GM18858 (cell line): ENCODE data around the gene MBD5.

Source experiments
- ATAC-seq: cut with Tn5 transposase; IDR thresholded peaks from one replicate; pipeline ENCODE4 v1.9.1; 2021; ENCODE audit not compliant: unreplicated experiment

MBD5 gene

DNA sequence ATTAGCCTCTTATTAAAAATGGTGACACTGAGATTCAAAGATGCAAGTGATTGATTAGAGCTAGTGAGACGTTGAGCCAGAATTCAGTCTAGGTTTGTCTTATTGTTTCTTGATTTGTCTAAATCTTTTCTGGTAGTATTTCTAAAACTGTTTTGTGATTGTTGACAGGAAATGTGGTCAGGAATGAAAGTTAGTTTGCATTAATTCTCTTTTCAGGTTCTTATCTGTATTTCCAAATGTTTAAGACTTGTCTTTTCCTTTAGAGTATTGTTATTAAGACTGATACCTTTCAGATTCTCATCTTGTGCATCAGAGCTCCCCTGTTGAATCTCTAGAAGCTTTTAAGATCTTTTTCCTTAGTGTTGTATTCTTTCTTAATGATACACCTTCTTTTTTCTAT is 89.3 kb downstream of the MBD5 start:
- peak; percentile 45 for ATAC-seq

DNA sequence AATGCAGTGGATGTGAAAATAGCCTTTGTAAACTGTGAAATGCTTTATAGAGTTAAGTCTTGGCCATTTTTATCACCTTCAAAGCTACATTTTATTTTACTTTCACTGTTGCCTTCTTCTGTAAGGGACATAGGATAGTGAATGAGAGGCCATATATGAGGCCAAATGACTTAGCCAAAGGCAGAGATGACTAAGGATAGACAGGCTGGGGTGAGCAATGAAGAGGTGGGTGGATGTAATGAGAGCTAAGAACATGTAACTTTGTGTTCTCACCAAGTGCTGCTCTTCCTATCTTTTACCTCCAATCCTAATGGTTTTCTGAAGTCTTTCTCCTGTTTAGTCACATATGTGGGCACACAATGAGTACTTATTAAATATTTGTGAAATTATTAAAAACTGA is 101.9 kb downstream of the MBD5 start:
- no peak for ATAC-seq

DNA sequence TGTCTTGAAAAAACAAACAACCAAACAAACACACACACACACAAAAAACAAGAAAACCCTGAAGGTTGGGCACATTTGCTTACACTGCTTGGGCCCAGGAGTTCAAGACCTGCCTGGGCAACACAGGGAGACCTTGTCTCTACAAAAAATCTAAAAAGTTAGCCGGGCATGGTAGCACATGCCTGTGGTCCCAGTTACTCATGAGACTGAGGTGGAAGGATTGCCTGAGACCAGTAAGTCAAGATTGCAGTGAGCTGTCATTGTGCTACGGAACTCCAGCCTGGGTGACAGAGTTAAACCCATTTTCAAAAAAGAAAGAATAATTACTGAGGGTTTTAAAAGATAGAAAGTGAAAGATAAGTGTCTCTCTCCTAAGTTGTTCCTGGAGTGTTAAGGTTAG is 103.4 kb downstream of the MBD5 start:
- no peak for ATAC-seq

DNA sequence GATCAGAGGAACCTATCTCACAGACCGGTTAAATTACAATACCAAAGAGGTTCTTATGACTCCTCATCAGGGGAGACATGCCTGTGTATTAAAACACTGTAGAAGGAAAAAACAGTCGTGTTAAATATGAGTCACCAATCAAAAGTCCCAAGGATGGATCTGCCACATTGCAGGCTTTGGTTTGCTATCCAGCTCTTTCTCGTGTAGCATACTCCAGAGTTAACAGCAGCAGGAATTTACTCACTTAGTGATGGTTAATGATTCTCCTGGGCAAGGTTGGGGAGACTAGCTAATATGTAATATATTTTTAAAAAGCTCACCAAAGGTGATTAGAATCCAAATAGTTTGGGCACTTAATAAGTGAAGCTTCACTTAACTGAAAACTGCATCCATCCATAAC is 109.7 kb downstream of the MBD5 start:
- no peak for ATAC-seq

DNA sequence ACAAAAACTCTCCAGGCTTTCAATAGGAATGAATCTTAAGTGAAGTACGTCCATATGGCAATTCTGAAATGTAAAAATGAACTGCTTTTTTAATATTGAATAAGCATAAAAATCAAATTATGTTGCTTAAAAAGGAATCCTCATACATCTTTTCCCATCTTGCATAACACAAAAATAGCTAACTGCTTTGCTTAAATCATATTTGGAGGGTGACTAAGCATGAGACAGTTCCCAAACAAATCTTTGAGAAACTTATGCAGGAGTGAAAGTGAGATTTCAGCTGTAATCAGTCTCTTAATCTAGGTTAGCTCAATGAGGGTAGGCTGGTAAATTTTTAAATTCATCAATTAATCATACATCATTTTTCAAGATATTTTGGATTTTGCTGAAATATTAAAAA is 111.5 kb downstream of the MBD5 start:
- no peak for ATAC-seq

DNA sequence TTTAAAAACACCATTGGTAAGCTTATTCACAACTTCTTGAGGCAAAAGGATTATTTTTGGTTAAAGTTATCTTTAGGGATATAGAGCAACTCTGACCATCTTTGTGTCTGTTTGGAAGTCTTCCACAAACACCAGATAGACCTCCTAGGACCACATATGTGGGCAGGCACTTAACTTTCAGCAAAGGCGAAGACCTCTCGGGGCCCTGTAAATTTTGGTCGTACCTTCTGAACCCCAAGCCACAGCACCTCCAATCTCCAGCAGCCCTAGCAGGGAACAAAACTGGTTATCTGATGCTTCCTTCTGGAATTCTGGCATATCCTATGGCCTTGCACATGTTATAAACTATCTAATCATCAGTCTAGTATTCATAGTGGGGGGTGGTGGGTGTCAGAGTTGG is 114.8 kb downstream of the MBD5 start:
- no peak for ATAC-seq

DNA sequence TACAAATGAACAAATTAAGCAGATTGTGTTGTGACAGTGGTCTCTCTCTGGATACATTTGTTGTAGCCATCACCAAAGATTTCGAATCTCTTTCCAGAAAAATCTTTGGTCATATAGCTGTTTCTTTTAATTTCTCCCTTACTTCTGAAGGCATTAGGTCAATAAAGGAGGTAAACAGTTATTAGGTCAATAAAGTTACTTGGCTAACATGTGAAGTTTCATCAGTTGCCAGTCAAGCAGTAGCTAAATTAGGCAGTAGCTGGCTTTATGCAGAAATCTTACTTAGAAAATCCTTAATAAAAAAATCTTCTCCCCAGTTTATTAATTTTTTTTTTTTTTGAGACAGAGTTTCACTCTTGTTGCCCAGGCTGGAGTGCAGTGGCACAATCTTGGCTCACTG is 115.5 kb downstream of the MBD5 start:
- ATAC-seq = no peak

DNA sequence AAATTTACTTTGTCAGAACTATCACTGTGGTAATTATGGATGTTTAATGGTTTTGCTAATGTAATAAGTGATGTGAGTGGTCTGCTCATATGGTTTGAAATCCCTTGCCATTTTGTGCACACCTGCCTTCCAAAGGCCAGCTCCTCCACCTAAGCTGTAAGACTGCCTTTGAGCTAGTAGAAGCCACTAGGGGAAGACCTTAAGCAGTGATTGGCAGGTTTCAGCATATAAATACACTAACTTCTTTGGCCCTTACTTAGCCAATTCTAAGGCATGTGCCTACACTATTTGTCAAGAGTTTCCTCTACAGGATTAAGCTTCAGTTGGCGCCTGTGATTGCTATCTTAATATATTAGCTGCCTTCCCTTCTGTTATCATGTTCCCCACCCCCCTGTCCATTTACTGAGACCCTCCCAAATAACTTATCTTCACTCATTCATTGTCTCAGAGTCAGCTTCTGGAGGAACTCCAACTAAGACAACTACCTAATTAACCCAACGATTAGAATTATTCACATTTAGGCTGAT is 141.1 kb downstream of the MBD5 start:
- ATAC-seq = no peak

DNA sequence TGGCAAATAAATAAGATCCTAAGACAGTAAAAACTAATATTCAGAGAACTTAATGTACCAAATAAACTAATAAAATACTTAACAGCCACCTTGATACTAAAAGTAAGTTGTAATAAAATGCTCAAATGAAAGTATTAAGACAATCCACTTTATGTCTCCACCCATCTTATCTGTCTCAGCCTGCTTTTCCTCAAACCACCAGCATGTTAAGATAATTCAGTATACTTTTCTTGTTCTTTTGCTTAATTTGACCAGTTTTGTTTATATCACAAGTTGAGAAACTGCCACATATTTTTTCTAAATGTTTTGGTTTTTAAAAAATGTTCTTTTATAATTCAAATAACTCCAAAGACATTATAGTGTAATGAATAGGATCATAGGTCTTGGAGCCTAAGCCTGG is 142.0 kb downstream of the MBD5 start:
- no peak for ATAC-seq

DNA sequence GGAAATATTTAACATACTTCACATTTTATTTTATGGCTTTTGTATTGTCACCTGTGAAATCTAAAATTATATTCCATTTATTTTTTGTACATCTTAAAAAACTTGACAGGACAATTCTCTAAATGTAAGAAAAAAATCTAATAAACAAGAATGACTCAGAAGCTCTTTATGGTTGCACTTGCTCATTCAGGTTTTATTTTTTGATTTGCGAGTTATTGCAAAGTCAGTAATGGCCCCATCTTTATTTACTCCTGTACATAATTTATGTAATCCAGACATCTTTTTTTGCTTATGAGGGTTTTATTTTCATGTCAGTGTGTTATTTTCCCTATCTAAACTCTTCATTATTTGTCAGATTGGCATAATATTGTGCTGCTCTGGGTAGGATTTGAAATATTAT is 145.1 kb downstream of the MBD5 start:
- no peak for ATAC-seq

DNA sequence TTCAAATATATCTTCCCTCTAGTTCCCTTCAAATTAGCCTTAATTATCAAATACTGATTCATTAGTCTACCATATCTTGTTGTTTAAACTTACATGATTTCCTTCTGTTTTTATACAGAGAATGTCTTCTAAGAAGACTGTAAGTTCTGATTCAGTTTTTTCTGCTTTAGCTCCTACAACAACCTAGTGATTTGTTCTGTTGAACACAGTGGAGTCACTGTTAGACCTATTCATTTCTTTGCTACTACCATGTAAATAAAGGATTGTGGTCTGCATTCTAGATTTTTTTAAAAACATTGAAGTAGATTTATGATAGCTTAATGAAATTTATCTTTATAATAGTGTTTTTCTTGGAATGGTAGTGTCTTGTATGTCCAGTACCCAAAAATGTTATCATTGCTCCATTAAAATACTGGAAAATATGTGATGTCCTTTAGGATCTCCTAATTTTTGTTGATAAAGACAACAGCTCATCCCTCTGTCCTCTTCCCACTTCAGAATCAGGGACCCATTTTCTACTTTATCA is 146.4 kb downstream of the MBD5 start:
- no peak for ATAC-seq

DNA sequence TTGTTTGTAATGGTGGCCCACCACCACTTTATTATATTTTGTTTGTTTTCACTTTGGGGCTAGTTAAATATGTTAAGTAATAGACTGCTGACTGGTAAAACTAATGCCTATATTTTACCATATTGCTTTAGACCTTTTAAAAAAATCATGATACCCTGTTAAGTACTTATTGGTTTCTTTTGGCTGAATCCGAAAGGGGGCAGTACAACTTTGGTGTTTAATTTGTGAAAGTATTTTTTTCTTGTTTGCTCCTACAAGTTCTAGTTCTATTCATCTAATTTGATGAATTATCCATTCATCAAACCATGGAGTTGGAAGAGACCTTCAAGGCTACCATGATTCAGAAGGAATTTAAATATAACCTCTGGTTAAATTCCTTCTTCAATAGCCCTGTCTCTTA is 147.0 kb downstream of the MBD5 start:
- no peak for ATAC-seq

DNA sequence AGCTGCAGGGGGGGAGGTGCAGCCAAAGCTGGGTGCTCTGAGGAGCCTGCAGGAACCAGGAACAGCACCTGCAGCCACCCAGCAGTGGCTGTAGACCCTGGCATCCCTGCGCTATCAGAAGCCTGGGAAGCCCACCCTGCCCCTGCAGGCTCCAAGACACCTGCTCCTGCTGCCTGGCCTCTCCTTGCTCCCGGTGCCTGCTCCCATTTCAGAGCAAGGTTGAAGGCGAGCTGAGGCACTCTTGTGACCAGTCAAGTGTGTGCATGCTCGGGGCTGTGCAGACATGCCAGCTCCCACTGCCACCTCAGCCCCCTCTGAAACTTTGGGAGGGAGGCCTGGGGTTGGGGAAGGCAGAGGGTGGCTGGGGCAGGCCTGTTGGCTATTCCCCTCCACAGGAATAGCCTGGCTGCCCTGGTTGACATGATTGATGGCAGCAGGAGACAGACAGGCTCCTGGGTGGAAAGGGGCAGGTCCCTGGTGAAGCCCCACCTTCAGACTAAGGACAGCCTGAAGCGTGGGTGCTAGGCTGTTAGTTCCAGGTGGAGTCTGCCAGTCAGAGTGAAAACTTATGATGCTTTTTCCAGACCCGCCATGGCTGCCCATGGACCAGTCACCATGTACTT is 151.4 kb downstream of the MBD5 start:
- no peak for ATAC-seq

DNA sequence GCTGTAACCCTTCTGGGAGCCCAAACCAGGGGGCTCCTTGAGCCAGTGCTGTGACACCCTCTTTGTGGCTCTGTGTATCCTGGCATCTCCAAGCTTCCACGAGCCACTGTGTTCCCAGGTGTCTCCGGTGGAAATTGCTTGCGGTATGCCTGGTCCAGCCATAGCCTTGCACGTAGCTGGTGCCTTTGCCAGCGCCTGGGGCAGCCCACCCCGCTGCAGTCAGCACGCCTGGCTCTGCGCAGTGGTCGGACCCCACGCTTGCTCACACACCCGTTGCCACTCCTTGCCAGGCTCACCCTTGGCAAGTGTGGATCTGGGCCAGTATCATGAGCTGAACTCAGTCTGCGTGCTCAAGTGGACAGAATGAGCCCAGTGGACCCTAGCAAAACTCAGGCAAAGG is 152.3 kb downstream of the MBD5 start:
- ATAC-seq = no peak

DNA sequence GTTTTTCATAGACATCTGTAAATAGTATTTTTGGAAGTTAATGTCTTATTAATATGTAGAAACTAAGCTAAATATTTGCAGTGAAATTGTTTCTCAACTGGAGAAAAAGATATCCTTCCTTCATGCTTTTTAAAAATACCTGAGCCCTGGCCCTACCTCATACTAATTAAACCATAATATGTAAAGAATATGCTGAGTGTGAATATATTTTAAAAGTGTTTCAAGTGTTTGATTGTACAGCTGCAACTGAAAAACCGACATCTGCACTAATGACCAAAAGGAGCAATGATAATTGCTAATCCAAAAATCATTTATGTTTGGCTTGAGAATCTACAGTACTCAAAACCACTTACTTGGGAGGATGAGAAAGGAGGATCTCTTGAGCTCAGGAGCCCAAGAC is 156.7 kb downstream of the MBD5 start:
- no peak for ATAC-seq

DNA sequence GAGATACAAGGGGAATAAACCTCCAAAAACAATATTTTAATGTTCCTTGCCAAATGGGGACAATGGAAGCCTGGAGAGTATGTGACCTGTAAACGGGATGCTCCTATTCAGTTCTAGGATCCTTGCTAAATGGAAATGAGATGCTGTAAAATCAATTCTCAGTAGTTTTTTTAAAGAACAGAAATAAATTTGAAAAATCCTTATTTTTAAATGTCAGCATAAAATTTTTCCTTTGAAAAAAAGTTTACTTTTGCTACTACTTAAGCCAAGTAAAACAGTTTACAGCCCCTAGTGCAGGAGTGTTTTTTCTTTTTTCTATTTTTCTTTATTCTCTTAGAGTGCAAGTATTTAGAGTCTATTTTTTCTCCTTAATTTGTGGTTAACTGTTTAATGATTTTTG is 158.8 kb downstream of the MBD5 start:
- no peak for ATAC-seq

DNA sequence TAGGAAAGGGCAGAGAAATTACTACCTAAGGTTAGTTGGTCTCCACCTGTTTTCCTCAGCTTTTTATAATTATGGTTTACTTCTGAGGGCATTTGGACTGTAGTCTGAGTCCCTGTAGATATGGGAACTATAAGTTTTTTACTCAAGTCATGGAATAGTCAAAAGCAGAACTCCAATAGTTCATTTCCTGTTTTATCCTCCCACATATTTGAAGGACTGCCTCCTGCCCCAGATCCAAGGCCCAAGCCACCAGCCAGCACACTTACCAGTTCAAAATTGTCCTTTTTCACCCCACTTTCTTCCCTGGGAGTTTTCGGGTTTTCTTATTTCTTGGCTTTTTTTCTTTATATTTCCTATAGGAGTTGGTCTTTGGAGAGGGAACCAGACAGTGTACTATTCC is 164.1 kb downstream of the MBD5 start:
- no peak for ATAC-seq

DNA sequence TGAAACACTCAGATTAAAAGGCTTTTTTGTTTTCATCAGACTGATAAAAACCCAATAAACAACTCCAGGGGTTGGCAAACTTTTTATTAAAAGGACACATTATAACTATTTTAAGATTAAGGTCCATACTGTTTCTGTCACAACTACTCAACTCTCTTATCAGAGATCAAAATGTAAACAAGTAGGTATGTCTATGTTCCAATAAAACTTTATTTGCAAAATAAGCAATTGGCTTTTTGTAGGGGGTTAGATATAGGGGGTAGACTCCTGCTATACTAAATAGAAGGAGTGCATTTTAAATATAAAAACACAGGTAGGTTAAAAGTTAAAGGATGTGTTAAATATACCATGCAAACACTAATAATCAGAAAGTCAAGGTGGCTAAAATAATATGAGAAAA is 174.0 kb downstream of the MBD5 start:
- no peak for ATAC-seq

DNA sequence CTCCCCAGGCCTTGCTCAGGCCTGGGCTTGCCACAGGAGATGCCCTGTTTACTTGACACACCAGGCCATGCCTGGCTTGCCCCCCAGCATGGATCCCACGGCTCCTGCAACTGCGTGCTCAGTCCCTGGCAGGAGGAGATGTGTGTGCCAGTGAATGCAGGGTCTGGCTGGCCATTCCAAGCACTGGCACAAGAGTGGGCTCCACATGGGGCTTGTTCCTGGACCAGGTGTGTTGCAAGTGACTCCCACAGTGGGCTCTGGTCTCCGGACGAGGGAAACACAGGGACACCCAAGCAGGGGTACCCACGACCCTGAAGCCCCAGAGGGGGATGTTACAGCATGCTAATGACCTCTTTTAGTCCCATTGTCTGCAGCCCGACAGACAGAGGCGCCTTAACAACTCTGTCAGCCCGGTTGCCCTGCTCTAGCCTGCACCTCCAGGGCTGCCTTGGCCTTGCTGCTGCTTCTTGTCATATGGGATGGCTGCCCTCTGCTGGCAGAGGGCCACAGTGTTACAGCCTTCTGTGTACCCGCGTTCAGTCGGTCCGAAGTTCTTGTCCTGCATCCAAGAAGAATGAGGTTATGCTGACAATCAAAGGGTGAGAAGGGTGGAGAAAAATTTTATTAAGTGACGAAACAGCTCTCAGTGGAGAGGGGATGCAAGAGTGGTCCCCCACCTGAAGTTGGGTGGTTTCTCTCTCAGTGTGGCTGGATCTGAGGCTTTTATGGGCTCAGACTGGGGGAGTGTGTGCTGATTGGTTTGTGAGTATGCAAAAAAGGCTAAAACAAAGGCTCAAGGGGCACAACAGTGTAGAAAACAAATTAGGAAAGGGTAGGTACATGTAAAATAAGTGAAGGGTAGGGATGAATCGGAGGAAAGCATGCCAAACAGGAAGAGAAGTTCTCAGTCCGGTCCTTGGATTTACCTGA is 180.4 kb downstream of the MBD5 start:
- ATAC-seq = no peak

DNA sequence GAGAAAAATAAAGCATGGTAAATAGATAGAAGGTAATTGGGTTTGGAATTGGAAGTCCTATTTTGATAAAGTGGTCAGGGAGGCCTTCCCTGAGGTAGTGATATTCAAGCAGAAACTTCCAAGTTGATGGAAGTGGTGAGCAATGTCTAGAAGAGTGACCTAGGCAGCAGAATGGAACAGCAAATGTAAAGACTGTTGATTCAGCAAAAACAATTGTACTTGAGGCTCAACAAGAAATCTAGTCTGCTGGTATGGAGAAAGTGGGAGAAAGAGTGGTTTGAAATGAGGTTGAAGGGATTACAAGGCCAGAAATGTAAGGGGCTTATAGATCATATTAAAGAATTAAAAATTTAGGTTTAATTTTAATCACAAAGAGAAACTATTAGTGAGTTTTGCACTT is 181.3 kb downstream of the MBD5 start:
- ATAC-seq = no peak

DNA sequence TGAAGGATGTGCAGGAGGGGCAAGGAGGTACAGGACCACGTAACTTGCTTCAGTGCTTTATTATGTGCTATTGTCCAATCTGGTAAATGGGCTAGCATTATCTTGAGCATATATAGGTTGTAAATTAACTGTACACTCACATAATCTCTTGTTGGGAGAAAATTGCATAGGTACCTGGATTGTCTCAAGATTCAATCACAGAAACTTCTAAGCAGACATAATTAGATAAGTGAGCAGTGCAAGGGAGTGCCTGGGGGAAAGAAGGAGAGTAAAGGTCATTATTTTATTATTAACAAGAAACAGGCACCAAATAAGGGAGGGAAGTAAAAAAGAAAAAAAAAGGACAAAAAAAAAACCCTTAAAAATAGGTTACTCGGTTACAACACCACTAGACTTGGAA is 186.2 kb downstream of the MBD5 start:
- ATAC-seq = no peak

DNA sequence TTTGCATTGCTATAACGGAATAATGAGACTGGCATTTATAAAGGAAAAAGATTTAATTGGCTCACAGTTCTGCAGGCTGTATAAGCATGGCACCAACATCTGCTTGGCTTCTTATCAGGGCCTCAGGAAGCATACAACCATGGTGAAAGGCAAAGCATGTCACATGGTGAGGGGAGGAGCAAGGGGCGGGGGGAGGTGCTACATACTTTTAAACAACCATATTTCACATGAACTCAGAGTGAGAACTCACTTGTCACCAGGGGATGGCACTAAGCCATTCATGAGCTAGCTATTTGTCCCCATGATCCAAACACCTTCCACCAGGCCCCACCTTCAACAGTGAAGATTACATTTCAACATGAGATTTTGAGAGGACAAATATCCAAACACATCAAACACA is 188.7 kb downstream of the MBD5 start:
- ATAC-seq = no peak
